A673 (cell line): Measurements from ENCODE around the gene TAX1BP1. TPM values are rescaled to one million over a fixed set of nuclear protein-coding genes. Genes with fewer than 3 reads are reported as not detected.

Experiments
- BruUV-seq: library from RNA; stranded (reverse); fragments of 400-500 nt; replicated peaks from 2 replicates; lab custom pipeline; 2021; lab: Mats Ljungman, UMichigan
- CTCF ChIA-PET: fragments of 300-600 bp; sonication (Branson Sonifier 250); formaldehyde crosslinking; loops from one replicate; lab custom pipeline; 2022; ENCODE audit warnings: antibody characterized with exemption; lab: Charles Lee
- POLR2A ChIA-PET: fragments of 300-600 bp; sonication (Branson Sonifier 250); formaldehyde crosslinking; loops from one replicate; lab custom pipeline; 2022; ENCODE audit warnings: antibody characterized with exemption; ENCODE audit not compliant: low non-redundant PET; lab: Charles Lee
- DNase-seq: peaks from one replicate; pipeline ENCODE4 v3.0.0-alpha.2; 2015; ENCODE audit warnings: low spot score
- H3K27ac ChIP-seq: fragments of 200-600 bp; sonication (generic); 2 replicates; pipeline ENCODE4 v1.5.1; 2016; ENCODE audit warnings: mixed run types, low read depth, mild to moderate bottlenecking, mixed read lengths, antibody characterized with exemption, low read length; ENCODE audit not compliant: poor library complexity, severe bottlenecking
- H3K27me3 ChIP-seq: fragments of 200-600 bp; sonication (generic); replicated peaks from 2 replicates; pipeline ENCODE4 v1.6.1; 2017; ENCODE audit warnings: mixed run types, low read depth, mild to moderate bottlenecking, mixed read lengths, antibody characterized with exemption, low read length; ENCODE audit not compliant: insufficient read depth, poor library complexity
- H3K36me3 ChIP-seq: fragments of 200-600 bp; sonication (generic); 2 replicates; pipeline ENCODE4 v1.6.1; 2016; ENCODE audit warnings: mixed run types, mild to moderate bottlenecking, mixed read lengths, antibody characterized with exemption, low read length; ENCODE audit not compliant: insufficient read depth, poor library complexity, severe bottlenecking
- H3K4me1 ChIP-seq: fragments of 200-600 bp; sonication (generic); 2 replicates; pipeline ENCODE4 v1.6.1; 2017; ENCODE audit warnings: mixed run types, mild to moderate bottlenecking, mixed read lengths, antibody characterized with exemption, low read length; ENCODE audit not compliant: insufficient read depth, poor library complexity, severe bottlenecking
- H3K4me3 ChIP-seq: fragments of 200-600 bp; sonication (generic); 2 replicates; pipeline ENCODE4 v1.5.1; 2016; ENCODE audit warnings: low read depth, mixed run types, mild to moderate bottlenecking, mixed read lengths, low read length; ENCODE audit not compliant: poor library complexity, severe bottlenecking
- H3K9me3 ChIP-seq: fragments of 200-600 bp; sonication (generic); 2 replicates; pipeline ENCODE4 v1.6.1; 2016; ENCODE audit warnings: mixed run types, low read depth, mild to moderate bottlenecking, mixed read lengths, antibody characterized with exemption, low read length; ENCODE audit not compliant: poor library complexity, severe bottlenecking
- EZH2 ChIP-seq: fragments of 200-600 bp; sonication (generic); IDR thresholded peaks from 2 replicates; pipeline ENCODE4 v1.6.1; 2017; ENCODE audit warnings: borderline replicate concordance, low read depth, mild to moderate bottlenecking, mixed read lengths, antibody characterized with exemption, low read length; ENCODE audit not compliant: poor library complexity, severe bottlenecking
- intact Hi-C: fragments of 100-400 bp; cut with micrococcal nuclease; formaldehyde crosslinking; loops from one replicate; pipeline ENCODE4 v1.10.0; 2022; ENCODE audit not compliant: unreplicated experiment
- total RNA-seq: library from RNA; stranded (reverse); gene quantifications from 2 replicates; pipeline ENCODE4 v1.2.3, GENCODE V29; 2021
- TF ChIP-seq, protein P1 (sequence below): fragments of 300-800, 200-600 bp; sonication (generic); conservative IDR thresholded peaks from 2 replicates; pipeline ENCODE4 v1.5.1; 2017; ENCODE audit warnings: low read depth, mild to moderate bottlenecking, antibody characterized with exemption, low read length, moderate library complexity, mixed read lengths

The TAX1BP1 gene
- total RNA-seq, 1 experiment from 2014 or later = 54.0 TPM

DNA sequence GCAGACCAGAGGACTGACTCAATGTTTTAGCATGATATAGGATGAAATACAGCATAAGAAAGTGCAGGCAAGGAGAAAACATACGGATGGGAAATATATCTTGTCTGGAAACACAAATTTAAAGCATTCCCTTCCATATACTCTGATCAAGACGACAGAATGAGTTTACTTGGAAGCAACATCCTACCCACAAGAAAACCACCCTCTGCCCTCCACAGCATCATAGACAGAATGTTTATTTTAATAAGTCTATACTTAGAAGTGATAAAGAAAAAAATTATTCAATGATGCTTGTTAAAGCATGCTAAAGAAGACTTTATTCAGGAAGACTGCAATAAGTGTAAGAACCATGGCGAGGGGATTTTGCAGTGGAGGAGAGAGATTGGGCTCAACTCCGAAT lies 44.9 kb upstream of the TAX1BP1 start:
- no peak for DNase-seq
- H3K27ac ChIP-seq = no peak overlapping the region
- H3K36me3 ChIP-seq = no peaks in the 10 kb centered on the region
- TF ChIP-seq, protein P1, sequence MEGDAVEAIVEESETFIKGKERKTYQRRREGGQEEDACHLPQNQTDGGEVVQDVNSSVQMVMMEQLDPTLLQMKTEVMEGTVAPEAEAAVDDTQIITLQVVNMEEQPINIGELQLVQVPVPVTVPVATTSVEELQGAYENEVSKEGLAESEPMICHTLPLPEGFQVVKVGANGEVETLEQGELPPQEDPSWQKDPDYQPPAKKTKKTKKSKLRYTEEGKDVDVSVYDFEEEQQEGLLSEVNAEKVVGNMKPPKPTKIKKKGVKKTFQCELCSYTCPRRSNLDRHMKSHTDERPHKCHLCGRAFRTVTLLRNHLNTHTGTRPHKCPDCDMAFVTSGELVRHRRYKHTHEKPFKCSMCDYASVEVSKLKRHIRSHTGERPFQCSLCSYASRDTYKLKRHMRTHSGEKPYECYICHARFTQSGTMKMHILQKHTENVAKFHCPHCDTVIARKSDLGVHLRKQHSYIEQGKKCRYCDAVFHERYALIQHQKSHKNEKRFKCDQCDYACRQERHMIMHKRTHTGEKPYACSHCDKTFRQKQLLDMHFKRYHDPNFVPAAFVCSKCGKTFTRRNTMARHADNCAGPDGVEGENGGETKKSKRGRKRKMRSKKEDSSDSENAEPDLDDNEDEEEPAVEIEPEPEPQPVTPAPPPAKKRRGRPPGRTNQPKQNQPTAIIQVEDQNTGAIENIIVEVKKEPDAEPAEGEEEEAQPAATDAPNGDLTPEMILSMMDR = no peak
- TF ChIP-seq EZH2 = no peak
- intact Hi-C loops = no loop called here
- BruUV-seq = no TSS peak
- CTCF ChIA-PET = no interaction called here
- POLR2A ChIA-PET = no interaction called here
- no peaks in the 10 kb centered on the region for H3K4me1 ChIP-seq
- no peaks in the 10 kb centered on the region for H3K9me3 ChIP-seq
- H3K4me3 ChIP-seq = no peak overlapping the region
- no peaks in the 10 kb centered on the region for H3K27me3 ChIP-seq

DNA sequence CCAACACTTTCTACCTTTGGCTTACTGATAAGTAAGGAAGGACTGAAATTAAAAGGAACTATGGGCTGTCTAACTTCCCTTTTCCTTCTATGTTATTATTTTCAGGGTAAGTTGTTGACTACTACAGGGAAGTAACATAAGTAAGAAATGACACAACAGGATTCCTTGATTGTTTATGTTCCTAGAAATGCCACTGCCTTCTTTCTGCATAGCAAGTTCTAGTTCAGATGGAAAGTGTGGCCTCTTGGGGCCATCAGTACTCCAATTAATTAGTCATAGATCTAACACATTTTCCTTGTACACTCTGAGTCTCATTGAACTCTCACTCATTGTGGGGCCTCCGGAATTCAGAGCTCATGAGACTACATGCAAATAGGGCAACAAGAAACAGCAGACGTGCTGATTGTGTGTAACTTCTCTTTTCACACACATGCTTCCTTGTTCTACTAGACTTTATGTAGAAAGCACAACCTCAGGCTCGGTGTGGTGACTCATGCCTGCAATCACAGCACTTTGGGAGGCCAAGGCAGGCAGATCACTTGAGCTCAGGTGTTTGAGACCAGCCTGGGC lies 42.0 kb upstream of the TAX1BP1 start:
- H3K27ac ChIP-seq = no peak overlapping the region
- DNase-seq = no peak
- no peaks in the 10 kb centered on the region for H3K36me3 ChIP-seq
- BruUV-seq = no TSS peak
- no peak for TF ChIP-seq EZH2
- TF ChIP-seq, protein P1 = no peak
- no peaks in the 10 kb centered on the region for H3K9me3 ChIP-seq
- H3K27me3 ChIP-seq = no peaks in the 10 kb centered on the region
- ChIA-PET CTCF (no interaction called here), POLR2A (no interaction called here)
- no peak overlapping the region for H3K4me3 ChIP-seq
- intact Hi-C loops = no loop called here
- H3K4me1 ChIP-seq = no peaks in the 10 kb centered on the region

DNA sequence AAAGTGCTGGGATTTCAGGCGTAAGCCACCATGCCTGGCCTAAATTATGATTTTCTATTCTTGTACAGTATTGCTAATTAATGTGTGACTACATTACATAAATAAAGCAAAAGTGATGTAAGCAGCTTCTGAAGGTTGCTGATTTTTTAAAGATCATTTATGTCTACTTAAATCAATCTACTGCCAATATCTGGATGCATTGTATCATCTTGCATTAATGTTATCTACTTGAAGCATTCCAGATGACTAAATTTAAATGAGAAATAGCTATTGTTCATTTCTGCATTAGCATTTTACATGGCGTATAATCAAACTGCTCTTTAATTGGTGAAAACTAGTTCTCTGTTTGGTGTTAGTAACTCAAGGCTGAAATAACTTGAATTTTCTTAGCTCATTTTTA lies 40.2 kb upstream of the TAX1BP1 start:
- POLR2A ChIA-PET = no interaction called here
- no TSS peak for BruUV-seq
- H3K9me3 ChIP-seq = no peaks in the 10 kb centered on the region
- TF ChIP-seq, protein P1 = no peak
- intact Hi-C loops = no loop called here
- H3K27ac ChIP-seq = no peak overlapping the region
- DNase-seq = no peak
- H3K36me3 ChIP-seq = no peaks in the 10 kb centered on the region
- H3K4me3 ChIP-seq = no peak overlapping the region
- CTCF ChIA-PET = no interaction called here
- H3K27me3 ChIP-seq = no peaks in the 10 kb centered on the region
- H3K4me1 ChIP-seq = no peaks in the 10 kb centered on the region
